Measurements from ENCODE around the gene ZDHHC7.

Gene ZDHHC7

DNA sequence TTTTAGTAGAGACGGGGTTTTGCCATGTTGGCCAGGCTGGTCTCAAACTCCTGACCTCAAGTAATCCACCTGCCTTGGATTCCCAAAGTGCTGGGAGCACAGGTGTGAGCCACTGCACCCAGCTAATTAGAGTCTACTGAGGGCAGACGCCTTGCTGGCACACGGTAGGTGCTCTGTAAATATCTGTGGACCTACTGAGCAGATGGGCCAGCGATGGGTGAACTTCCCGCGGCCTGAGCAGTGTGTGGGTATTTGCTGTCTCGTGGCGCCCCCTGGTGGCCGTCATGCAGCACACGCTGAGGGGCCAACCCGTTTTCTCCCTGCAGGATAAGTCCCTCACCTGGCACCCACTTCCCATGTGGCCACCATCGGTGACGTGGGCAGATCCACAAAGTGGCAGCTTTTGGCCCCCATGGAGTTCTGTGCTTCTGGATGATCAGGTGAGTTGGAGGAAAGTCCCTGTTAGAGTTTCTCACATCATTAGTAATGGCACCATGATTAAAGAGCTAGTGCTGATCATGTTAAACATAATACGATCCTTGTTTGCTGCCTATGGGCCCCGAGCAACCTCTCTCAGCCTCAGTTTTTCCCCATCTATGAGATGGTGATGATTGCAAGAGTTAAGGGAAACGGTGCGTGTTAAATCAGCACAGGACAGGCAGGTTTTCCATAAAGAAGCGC is 40.7 kb downstream of the ZDHHC7 start:
- no peak overlapping the region for H3K27ac ChIP-seq (ENCODE audit: low read depth, low read length)
- H3K9ac ChIP-seq (ENCODE audit: low read length): no peak overlapping the region
- H3K9me3 ChIP-seq (ENCODE audit: low read length): no peaks in the 10 kb centered on the region

DNA sequence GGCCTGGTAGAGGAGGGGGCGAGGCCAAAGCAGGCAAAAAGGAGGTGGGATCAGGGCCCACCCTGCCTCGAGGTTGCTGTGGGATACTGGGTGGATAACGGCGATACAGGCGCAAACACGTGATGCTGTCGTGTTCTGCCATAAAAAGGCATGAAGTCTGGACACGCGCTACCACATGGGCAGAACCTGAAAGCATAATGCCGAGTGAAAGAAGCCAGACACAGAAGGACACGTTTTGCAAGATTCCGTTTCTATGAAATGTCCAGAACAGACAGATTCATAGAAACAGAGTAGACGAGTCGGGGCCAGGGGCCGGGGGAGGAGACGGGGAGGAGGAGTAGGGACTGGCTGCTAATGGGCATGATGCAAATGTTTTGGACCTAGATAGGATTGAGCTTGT is 43.5 kb downstream of the ZDHHC7 start:
- no peak overlapping the region for H3K4me3 ChIP-seq (ENCODE audit: low read depth in 1 of 2, low read length in 2 of 2)
- H3K27me3 ChIP-seq (ENCODE audit: control insufficient read depth in 1 of 2, insufficient read depth in 2 of 2, low read length in 2 of 2): no peaks in the 10 kb centered on the region
- peaks cover 17% of the 10 kb centered on the region for H3K4me1 ChIP-seq (ENCODE audit: insufficient read depth, low read length)
- H3K36me3 ChIP-seq (ENCODE audit: insufficient read depth, low read length): no peaks in the 10 kb centered on the region
- no peaks in the 10 kb centered on the region for H3K9me3 ChIP-seq (ENCODE audit: low read length)
- H3K27ac ChIP-seq (ENCODE audit: low read depth, low read length): no peak overlapping the region
- no peak overlapping the region for H3K9ac ChIP-seq (ENCODE audit: low read length)

More for the DNA sequence above, 40.7 kb downstream of the ZDHHC7 start:
- Histone ChIP-seq H3K36me3 (ENCODE audit: insufficient read depth, low read length) (peaks cover 18% of the 10 kb centered on the region), H3K4me3 (ENCODE audit: low read depth in 1 of 2, low read length in 2 of 2) (no peak overlapping the region), H3K27me3 (ENCODE audit: control insufficient read depth in 1 of 2, insufficient read depth in 2 of 2, low read length in 2 of 2) (no peaks in the 10 kb centered on the region), H3K4me1 (ENCODE audit: insufficient read depth, low read length) (peaks cover 19% of the 10 kb centered on the region)

DNA sequence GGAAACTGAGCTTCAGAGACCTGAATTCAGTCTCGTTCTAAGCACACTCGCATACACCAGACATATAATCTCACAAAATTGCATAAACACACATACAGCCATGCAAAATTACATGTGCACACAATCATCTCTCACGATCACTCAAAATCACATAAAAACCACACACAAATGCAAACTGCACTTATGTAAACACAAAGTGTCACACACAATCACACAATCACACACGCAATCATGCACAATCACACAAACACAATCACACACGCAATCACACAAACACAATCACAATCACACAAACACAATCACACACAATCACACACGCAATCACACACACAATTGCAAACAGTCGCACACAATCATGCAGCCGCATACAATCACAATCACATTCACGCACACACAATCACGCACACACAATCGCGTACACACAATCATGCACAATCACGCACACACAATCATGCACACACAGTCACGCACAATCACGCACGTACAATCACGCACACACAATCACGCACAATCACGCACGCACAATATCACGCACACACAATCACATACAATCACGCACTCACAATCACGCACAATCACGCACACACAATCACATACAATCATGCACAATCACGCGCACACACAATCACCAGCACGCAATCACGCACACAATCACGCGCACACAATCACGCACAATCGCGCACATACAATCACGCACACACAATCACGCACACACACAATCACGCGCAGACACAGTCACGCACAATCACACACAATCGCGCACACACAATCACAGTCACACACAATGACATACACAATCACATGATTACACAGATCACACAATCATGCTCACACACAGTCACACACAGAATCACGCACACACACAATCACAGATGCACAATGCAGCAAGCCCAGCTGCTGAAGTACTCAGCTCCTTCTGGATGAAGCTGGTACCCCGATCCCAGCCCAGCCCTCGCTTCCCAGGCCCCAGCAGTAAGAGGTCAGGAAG is 45.6 kb downstream of the ZDHHC7 start:
- peaks cover 7% of the 10 kb centered on the region for H3K4me1 ChIP-seq (ENCODE audit: insufficient read depth, low read length)
- no peaks in the 10 kb centered on the region for H3K27me3 ChIP-seq (ENCODE audit: control insufficient read depth in 1 of 2, insufficient read depth in 2 of 2, low read length in 2 of 2)
- no peak overlapping the region for H3K27ac ChIP-seq (ENCODE audit: low read depth, low read length)
- no peaks in the 10 kb centered on the region for H3K36me3 ChIP-seq (ENCODE audit: insufficient read depth, low read length)
- no peak overlapping the region for H3K9ac ChIP-seq (ENCODE audit: low read length)
- no peaks in the 10 kb centered on the region for H3K9me3 ChIP-seq (ENCODE audit: low read length)
- H3K4me3 ChIP-seq (ENCODE audit: low read depth in 1 of 2, low read length in 2 of 2): no peak overlapping the region

DNA sequence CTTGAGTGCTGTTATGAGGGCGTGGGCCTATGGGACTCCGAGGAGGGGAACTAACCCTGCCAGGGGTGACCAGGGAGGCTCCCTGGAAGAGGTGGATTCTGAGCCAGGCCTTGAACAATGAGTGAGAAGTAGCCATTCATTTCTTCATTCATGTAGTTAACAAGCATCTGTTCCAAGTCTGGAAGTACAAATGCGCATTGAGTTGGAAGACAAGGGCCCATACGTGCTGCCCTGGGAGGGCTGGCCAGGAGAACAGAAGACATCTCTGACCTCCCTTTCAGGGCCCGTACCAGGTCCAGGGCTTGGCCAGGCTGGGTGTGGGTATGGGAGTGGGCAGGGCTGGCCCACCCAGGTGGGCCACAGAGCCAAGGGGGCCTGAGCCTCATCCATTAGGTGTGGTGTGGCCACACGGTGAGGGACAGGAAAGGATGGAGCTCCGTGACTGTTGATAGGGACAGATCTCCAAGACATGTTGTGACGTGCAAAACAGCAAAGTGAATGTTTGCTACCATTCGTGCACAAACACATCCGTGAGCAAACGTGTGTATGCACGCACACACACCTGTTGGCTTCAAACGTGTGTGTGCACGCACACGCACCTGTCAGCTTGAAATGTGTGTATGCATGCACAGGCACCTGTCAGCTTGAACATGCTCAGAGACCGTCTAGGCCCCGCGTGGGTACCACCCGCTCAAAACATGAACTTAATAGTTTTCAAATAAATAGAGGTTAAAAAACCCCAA is 46.8 kb downstream of the ZDHHC7 start:
- Histone ChIP-seq H3K4me1 (ENCODE audit: insufficient read depth, low read length) (no peaks in the 10 kb centered on the region), H3K9ac (ENCODE audit: low read length) (no peak overlapping the region), H3K36me3 (ENCODE audit: insufficient read depth, low read length) (no peaks in the 10 kb centered on the region), H3K27me3 (ENCODE audit: control insufficient read depth in 1 of 2, insufficient read depth in 2 of 2, low read length in 2 of 2) (no peaks in the 10 kb centered on the region), H3K27ac (ENCODE audit: low read depth, low read length) (no peak overlapping the region), H3K9me3 (ENCODE audit: low read length) (no peaks in the 10 kb centered on the region), H3K4me3 (ENCODE audit: low read depth in 1 of 2, low read length in 2 of 2) (no peak overlapping the region)

DNA sequence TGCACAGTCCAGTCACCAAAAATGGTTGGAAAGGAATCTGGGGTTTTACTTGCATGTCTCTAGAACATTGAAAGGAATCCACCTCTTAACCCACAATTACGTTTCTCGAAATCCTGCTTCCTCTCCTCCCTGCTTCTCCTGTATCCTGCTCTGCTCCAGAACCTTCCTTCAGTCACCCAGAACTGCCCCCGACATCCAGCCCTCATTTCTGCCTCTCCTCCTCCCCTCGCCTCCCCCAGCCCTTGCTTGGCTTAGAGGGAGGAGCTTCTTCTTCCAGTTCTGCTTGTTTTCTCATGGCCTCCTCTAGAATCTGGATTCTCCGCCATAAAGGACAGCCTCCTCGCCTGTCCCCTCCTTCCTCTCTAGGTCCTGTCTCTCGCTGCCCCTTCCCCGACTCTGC is 48.3 kb downstream of the ZDHHC7 start:
- Histone ChIP-seq H3K4me3 (ENCODE audit: low read depth in 1 of 2, low read length in 2 of 2) (no peak overlapping the region), H3K4me1 (ENCODE audit: insufficient read depth, low read length) (no peaks in the 10 kb centered on the region), H3K27ac (ENCODE audit: low read depth, low read length) (no peak overlapping the region), H3K9me3 (ENCODE audit: low read length) (no peaks in the 10 kb centered on the region), H3K9ac (ENCODE audit: low read length) (no peak overlapping the region), H3K36me3 (ENCODE audit: insufficient read depth, low read length) (no peaks in the 10 kb centered on the region), H3K27me3 (ENCODE audit: control insufficient read depth in 1 of 2, insufficient read depth in 2 of 2, low read length in 2 of 2) (no peaks in the 10 kb centered on the region)

DNA sequence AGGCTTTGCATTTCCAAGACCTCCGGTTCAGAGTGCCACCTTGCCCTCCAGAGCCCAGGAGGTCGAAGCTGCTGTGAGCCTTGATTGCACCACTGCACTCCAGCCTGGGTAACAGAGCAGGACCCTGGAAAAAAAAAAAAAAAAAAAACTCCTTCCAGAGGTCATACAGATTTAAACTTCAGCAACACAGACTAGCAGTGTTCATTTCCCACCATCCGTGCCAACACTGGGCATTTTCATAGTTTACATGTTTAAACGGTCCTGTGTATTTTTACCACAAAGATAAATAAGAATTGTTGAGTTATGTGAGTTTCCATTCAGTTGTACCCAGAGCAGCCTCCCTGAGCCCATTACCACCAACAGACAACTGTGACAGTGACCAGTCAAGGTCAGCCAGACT is 50.4 kb downstream of the ZDHHC7 start:
- no peaks in the 10 kb centered on the region for H3K4me1 ChIP-seq (ENCODE audit: insufficient read depth, low read length)
- H3K4me3 ChIP-seq (ENCODE audit: low read depth in 1 of 2, low read length in 2 of 2): no peak overlapping the region
- H3K36me3 ChIP-seq (ENCODE audit: insufficient read depth, low read length): no peaks in the 10 kb centered on the region
- no peak overlapping the region for H3K9ac ChIP-seq (ENCODE audit: low read length)
- no peaks in the 10 kb centered on the region for H3K9me3 ChIP-seq (ENCODE audit: low read length)
- no peaks in the 10 kb centered on the region for H3K27me3 ChIP-seq (ENCODE audit: control insufficient read depth in 1 of 2, insufficient read depth in 2 of 2, low read length in 2 of 2)
- H3K27ac ChIP-seq (ENCODE audit: low read depth, low read length): no peak overlapping the region

DNA sequence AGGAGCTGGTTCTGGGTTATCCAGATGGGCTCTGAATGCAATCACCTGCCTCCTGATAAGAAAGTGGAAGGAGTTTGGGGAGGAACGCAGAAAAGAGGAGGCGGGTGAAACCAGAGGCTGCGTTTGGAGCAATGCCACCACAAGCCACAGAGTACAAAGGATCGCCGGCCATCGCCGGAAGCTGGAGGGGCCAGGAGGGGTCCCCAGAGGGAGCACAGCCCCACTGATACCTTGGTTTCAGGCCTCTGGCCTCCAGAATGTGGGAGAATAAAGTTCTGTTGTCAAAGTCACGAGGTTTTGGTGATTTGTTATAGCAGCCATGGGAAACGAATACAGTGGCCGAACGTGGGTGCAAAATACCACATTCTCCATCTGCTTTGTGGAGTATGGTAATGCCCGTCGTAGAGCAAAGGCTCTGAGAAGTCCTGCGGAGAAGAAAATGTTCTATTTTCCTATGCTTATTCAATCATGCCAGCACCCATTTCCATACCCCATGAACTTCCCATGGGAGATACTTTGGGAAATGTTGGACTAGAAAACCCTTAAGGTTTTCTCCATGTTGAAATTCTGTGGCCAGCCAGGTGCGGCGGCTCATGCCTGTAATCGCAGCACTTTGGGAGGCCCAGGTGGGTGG is 51.4 kb downstream of the ZDHHC7 start:
- Histone ChIP-seq H3K4me3 (ENCODE audit: low read depth in 1 of 2, low read length in 2 of 2) (no peak overlapping the region), H3K9ac (ENCODE audit: low read length) (no peak overlapping the region)

DNA sequence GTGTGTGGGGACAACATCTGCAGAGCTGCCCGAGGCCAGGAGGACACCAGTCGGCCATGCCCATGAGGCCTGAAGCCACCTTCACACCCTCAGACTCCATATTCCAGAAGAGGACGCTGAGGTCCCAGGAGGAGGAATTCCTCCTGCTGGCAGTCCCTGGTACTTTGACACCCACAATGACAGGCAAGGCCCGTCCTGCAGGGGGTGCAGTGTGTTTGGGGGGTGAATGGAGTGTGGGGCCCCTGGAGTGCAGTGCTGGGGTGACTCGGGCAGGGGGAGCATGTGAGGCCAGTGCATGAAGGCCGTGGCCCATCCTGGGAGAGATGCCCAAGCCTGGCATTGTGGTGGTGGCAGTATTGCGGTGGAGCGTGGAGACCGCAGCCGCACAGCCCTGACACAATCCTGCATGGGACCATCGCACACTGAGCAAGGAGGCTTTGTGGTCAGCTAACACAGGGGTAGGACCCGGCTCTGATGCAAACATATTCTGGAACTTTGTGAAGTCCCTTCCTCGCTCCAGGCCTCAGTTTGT is 52.2 kb downstream of the ZDHHC7 start:
- Histone ChIP-seq H3K9ac (ENCODE audit: low read length) (no peak overlapping the region), H3K9me3 (ENCODE audit: low read length) (no peaks in the 10 kb centered on the region), H3K4me1 (ENCODE audit: insufficient read depth, low read length) (no peaks in the 10 kb centered on the region), H3K27me3 (ENCODE audit: control insufficient read depth in 1 of 2, insufficient read depth in 2 of 2, low read length in 2 of 2) (no peaks in the 10 kb centered on the region), H3K36me3 (ENCODE audit: insufficient read depth, low read length) (no peaks in the 10 kb centered on the region), H3K27ac (ENCODE audit: low read depth, low read length) (no peak overlapping the region), H3K4me3 (ENCODE audit: low read depth in 1 of 2, low read length in 2 of 2) (no peak overlapping the region)

More for the DNA sequence above, 51.4 kb downstream of the ZDHHC7 start:
- Histone ChIP-seq H3K27me3 (ENCODE audit: control insufficient read depth in 1 of 2, insufficient read depth in 2 of 2, low read length in 2 of 2) (no peaks in the 10 kb centered on the region), H3K36me3 (ENCODE audit: insufficient read depth, low read length) (no peaks in the 10 kb centered on the region), H3K27ac (ENCODE audit: low read depth, low read length) (no peak overlapping the region), H3K9me3 (ENCODE audit: low read length) (no peaks in the 10 kb centered on the region), H3K4me1 (ENCODE audit: insufficient read depth, low read length) (no peaks in the 10 kb centered on the region)

DNA sequence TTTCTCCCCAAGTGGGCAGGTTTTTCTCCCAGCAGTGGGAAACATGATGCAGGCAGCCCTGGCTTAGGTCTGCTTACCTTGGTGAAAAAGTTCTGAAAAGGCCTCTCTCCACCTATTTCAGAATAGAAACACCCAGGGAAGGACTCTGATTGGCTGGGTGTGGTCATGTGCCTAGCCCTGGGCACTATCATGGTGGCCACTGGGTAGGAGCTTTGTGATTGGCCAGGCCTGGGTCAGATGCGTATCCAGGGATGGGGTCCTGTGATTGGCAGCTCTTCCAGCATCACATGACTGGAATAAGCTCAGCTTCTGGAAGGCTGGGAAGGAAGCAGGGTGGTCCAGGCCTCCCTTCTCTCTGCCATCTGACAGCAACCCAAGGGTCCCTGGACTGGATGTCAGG is 53.5 kb downstream of the ZDHHC7 start:
- Histone ChIP-seq H3K4me3 (ENCODE audit: low read depth in 1 of 2, low read length in 2 of 2) (no peak overlapping the region), H3K36me3 (ENCODE audit: insufficient read depth, low read length) (no peaks in the 10 kb centered on the region)

DNA sequence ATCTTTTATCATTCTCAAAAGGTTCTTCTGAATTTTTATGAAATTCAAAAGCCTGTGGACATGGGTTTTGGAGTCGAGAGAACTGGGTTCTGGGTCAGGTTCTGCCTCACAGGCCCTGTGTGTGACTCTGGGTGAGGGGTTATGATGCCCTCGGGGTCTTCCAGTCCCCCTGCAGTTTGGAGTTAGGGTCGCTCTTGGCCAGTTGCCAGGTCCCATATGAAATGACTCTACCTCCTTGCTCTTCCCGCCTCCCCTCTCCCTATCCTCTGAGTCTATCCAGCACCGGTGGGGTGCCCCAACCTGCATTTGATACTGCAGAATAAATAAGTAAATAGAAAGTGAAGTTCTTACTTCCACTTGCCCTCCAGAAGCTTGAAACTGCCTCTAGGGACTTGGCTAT is 54.1 kb downstream of the ZDHHC7 start:
- Histone ChIP-seq H3K27ac (ENCODE audit: low read depth, low read length) (no peak overlapping the region), H3K4me3 (ENCODE audit: low read depth in 1 of 2, low read length in 2 of 2) (no peak overlapping the region), H3K4me1 (ENCODE audit: insufficient read depth, low read length) (peaks cover 18% of the 10 kb centered on the region), H3K27me3 (ENCODE audit: control insufficient read depth in 1 of 2, insufficient read depth in 2 of 2, low read length in 2 of 2) (no peaks in the 10 kb centered on the region), H3K36me3 (ENCODE audit: insufficient read depth, low read length) (no peaks in the 10 kb centered on the region), H3K9ac (ENCODE audit: low read length) (no peak overlapping the region), H3K9me3 (ENCODE audit: low read length) (no peaks in the 10 kb centered on the region)

More for the DNA sequence above, 53.5 kb downstream of the ZDHHC7 start:
- H3K4me1 ChIP-seq (ENCODE audit: insufficient read depth, low read length): peaks cover 12% of the 10 kb centered on the region
- no peak overlapping the region for H3K9ac ChIP-seq (ENCODE audit: low read length)
- H3K27me3 ChIP-seq (ENCODE audit: control insufficient read depth in 1 of 2, insufficient read depth in 2 of 2, low read length in 2 of 2): no peaks in the 10 kb centered on the region
- H3K27ac ChIP-seq (ENCODE audit: low read depth, low read length): no peak overlapping the region
- H3K9me3 ChIP-seq (ENCODE audit: low read length): no peaks in the 10 kb centered on the region

DNA sequence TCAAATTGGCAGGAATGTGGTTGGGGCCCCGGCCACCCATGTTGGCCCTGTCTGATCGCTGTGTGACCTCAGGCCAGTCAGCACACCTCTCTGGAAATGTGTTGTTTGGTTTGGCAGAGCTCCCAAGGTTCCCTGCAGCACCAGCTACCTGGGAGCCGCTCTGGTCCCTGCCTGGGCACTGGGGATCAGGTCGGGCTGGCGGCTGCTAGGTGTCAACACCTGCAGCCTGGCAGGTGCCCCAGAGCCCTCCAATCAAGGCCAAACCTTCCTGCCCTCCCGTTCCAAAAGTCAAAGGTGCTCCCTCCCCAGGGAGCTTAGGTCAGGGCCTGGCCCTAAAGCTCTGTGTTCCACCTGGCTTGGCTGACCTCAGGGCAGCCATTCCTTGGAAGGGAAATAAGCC is 55.9 kb downstream of the ZDHHC7 start:
- no peak overlapping the region for H3K9ac ChIP-seq (ENCODE audit: low read length)
- H3K27me3 ChIP-seq (ENCODE audit: control insufficient read depth in 1 of 2, insufficient read depth in 2 of 2, low read length in 2 of 2): no peaks in the 10 kb centered on the region
- H3K9me3 ChIP-seq (ENCODE audit: low read length): no peaks in the 10 kb centered on the region
- H3K4me3 ChIP-seq (ENCODE audit: low read depth in 1 of 2, low read length in 2 of 2): no peak overlapping the region
- no peaks in the 10 kb centered on the region for H3K36me3 ChIP-seq (ENCODE audit: insufficient read depth, low read length)
- H3K27ac ChIP-seq (ENCODE audit: low read depth, low read length): no peak overlapping the region
- peaks cover 23% of the 10 kb centered on the region for H3K4me1 ChIP-seq (ENCODE audit: insufficient read depth, low read length)
